BLaER1 (cell line): ENCODE data around the gene MAN1C1.

Experiments used
- H3K27ac ChIP-seq: shearing (Covaris generic); formaldehyde crosslinking; 2 replicates; pipeline ENCODE4 v1.8.1; 2022
- H3K27me3 ChIP-seq: shearing (Covaris generic); formaldehyde crosslinking; 2 replicates; pipeline ENCODE4 v1.8.1; 2022
- H3K36me3 ChIP-seq: shearing (Covaris generic); formaldehyde crosslinking; 2 replicates; pipeline ENCODE4 v1.8.1; 2022
- H3K4me1 ChIP-seq: shearing (Covaris generic); formaldehyde crosslinking; 2 replicates; pipeline ENCODE4 v1.8.1; 2022
- H3K4me2 ChIP-seq: shearing (Covaris generic); formaldehyde crosslinking; 2 replicates; pipeline ENCODE4 v1.8.1; 2022
- H3K4me3 ChIP-seq: shearing (Covaris generic); formaldehyde crosslinking; 2 replicates; pipeline ENCODE4 v1.8.1; 2022
- H3K9ac ChIP-seq: shearing (Covaris generic); formaldehyde crosslinking; 2 replicates; pipeline ENCODE4 v1.8.1; 2022
- H3K9me3 ChIP-seq: shearing (Covaris generic); formaldehyde crosslinking; 2 replicates; pipeline ENCODE4 v1.8.1; 2022
- H4K20me1 ChIP-seq: shearing (Covaris generic); formaldehyde crosslinking; 2 replicates; pipeline ENCODE4 v1.8.1; 2022
- Cebpa-rat ChIP-seq: shearing (Covaris generic); IDR thresholded peaks from 2 replicates; pipeline ENCODE4 v1.8.1; 2022

The MAN1C1 gene

DNA sequence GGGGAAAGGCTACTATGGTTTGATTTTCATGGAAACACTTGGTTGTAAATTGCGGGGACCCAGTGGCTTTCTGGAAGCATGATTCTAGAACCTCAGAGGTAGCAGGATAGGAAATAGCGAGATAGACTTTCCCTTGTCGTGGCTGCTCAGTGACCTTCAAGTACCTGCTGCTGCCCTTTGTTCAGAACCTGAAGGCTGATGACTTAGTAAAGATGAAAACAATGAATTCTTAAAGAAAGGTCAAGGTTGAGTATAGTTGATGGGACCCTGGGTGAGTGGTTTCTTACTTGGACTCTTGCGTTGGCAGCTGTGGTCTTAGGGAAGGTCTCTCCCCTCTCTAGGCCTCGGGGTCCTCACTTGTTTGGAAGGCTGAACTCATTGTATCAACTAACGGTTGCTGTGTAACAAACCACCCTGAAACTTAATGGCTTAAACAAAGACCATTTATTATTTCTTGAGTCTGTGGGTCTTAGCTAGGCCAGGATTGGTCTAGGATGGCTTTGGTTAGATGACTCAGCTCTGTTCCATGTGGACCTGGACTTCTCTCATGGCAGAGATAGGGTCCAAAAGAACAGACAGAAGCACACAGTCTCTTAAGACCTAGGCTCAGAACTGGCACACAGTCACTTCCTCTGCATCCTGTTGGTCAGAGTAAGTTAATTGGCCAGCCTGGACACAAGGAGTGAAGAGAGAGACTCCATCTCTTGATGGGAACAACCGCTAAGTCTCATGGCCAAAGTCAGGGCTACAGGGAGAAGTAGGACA, 94.2 kb downstream of the MAN1C1 start:
- H3K4me1 ChIP-seq: peaks cover 24% of the 10 kb centered on the region
- H3K27ac ChIP-seq: no peak overlapping the region
- H3K27me3 ChIP-seq: no peaks in the 10 kb centered on the region
- H3K4me3 ChIP-seq: no peak overlapping the region
- H3K9ac ChIP-seq: no peak overlapping the region
- H3K4me2 ChIP-seq: no peak overlapping the region
- H3K9me3 ChIP-seq: no peaks in the 10 kb centered on the region
- no peaks in the 10 kb centered on the region for H3K36me3 ChIP-seq
- no peaks in the 10 kb centered on the region for H4K20me1 ChIP-seq
- TF ChIP-seq Cebpa-rat: no peak

DNA sequence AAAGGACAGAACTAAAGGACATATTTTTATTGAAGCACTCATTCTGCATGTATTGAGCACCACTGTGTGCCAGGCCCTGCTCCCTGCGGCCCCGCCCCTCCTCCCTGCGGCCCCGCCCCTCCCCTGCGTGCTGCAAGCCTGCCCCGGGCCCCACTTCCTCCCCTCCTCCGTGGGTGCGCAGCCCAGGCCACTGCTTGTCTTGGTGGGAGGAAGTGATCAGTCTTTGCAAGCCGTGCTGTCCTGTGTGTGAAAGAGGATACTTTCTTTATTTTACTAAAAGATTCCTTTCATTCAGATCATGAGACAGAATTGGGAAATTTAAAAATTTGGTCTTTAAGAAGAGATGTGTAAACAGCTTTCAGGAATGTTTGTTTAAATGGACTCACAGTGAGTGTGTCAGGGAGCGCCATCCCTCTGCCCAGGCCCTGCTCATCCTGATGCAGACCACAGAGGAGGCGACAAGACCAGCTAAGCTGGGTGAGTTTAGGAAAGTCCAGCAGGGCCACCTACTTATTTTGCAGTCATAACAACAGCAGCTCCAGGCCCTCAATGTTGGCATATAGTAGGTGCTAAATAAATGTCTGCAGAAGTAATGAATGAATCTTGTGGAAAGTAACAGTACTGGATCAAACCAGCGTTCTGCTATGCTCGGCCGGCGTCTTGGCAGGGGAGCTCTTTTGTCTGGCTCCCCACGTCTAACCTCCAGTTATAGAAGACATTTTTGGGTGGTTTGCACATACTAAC, 95.1 kb downstream of the MAN1C1 start:
- H3K27ac ChIP-seq: no peak overlapping the region
- H3K27me3 ChIP-seq: no peaks in the 10 kb centered on the region
- H3K4me1 ChIP-seq: peaks cover 15% of the 10 kb centered on the region
- H4K20me1 ChIP-seq: no peaks in the 10 kb centered on the region
- no peak for TF ChIP-seq Cebpa-rat
- H3K9me3 ChIP-seq: no peaks in the 10 kb centered on the region
- H3K4me3 ChIP-seq: no peak overlapping the region
- H3K36me3 ChIP-seq: no peaks in the 10 kb centered on the region
- no peak overlapping the region for H3K9ac ChIP-seq
- H3K4me2 ChIP-seq: 0 out of 2 replicates have a peak overlapping the region, but pooled peaks have one; percentile 30

- Histone ChIP-seq H3K36me3 (no peaks in the 10 kb centered on the region), H3K4me2 (no peak overlapping the region), H3K27me3 (no peaks in the 10 kb centered on the region), H4K20me1 (no peaks in the 10 kb centered on the region), H3K9ac (no peak overlapping the region), H3K9me3 (no peaks in the 10 kb centered on the region; the same call in 1 of the 2 replicates), H3K27ac (no peak overlapping the region), H3K4me1 (peaks cover 14% of the 10 kb centered on the region), H3K4me3 (no peak overlapping the region)
- TF ChIP-seq Cebpa-rat: no peak
Observed at GRCh38 chr1:25712299-25712970, 95.8 kb downstream of the MAN1C1 start.

DNA sequence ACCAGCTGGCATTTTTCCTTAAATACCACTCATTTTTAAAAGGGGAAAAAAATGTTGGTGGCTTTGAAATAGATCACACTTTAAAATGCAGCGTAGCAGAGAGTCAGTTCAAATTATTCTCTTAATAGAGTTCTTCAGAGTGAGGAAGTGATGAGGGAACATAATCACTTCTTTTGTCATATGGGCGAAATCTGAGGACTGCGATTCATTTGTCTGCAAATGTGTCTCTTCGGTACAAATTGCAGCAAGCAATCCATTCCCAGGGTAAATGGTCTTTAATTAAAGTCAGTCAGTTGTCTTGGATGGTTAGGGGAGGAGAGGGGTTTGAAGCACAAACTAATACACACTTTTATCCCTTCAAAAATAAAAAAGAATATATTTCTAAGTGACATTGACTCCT, 97.4 kb downstream of the MAN1C1 start:
- no peak overlapping the region for H3K9ac ChIP-seq

GRCh38 chr1:25714372-25714931, 97.9 kb downstream of the MAN1C1 start:
- H3K9ac ChIP-seq: no peak overlapping the region
- peaks cover 6% of the 10 kb centered on the region; the same call in 1 of the 2 replicates for H3K9me3 ChIP-seq
- peaks cover 4% of the 10 kb centered on the region; the same call in 1 of the 2 replicates for H3K4me1 ChIP-seq
- no peaks in the 10 kb centered on the region for H4K20me1 ChIP-seq
- no peak overlapping the region for H3K4me3 ChIP-seq
- no peak overlapping the region for H3K27ac ChIP-seq
- no peak for TF ChIP-seq Cebpa-rat
- no peak overlapping the region for H3K4me2 ChIP-seq
- no peaks in the 10 kb centered on the region for H3K27me3 ChIP-seq
- no peaks in the 10 kb centered on the region for H3K36me3 ChIP-seq

More for the DNA sequence above, 97.4 kb downstream of the MAN1C1 start:
- no peak overlapping the region for H3K4me2 ChIP-seq
- H3K4me1 ChIP-seq: peaks cover 4% of the 10 kb centered on the region; the same call in 1 of the 2 replicates
- H3K27ac ChIP-seq: no peak overlapping the region
- H4K20me1 ChIP-seq: no peaks in the 10 kb centered on the region
- no peak overlapping the region for H3K4me3 ChIP-seq
- H3K36me3 ChIP-seq: no peaks in the 10 kb centered on the region
- no peak for TF ChIP-seq Cebpa-rat
- no peaks in the 10 kb centered on the region for H3K27me3 ChIP-seq
- peaks cover 6% of the 10 kb centered on the region; the same call in 1 of the 2 replicates for H3K9me3 ChIP-seq

GRCh38 chr1:25715888-25716287, 99.3 kb downstream of the MAN1C1 start:
- TF ChIP-seq Cebpa-rat: no peak
- no peak overlapping the region for H3K4me2 ChIP-seq
- peaks cover 4% of the 10 kb centered on the region; the same call in 1 of the 2 replicates for H3K4me1 ChIP-seq
- no peak overlapping the region for H3K9ac ChIP-seq
- H3K9me3 ChIP-seq: peaks cover 6% of the 10 kb centered on the region; the same call in 1 of the 2 replicates
- no peaks in the 10 kb centered on the region for H4K20me1 ChIP-seq
- H3K4me3 ChIP-seq: no peak overlapping the region
- H3K27ac ChIP-seq: no peak overlapping the region
- no peaks in the 10 kb centered on the region for H3K36me3 ChIP-seq
- H3K27me3 ChIP-seq: no peaks in the 10 kb centered on the region

GRCh38 chr1:25716320-25716719, 99.7 kb downstream of the MAN1C1 start:
- no peaks in the 10 kb centered on the region for H3K27me3 ChIP-seq
- no peak for TF ChIP-seq Cebpa-rat
- peaks cover 4% of the 10 kb centered on the region; the same call in 1 of the 2 replicates for H3K4me1 ChIP-seq
- H3K9me3 ChIP-seq: peaks cover 6% of the 10 kb centered on the region; the same call in 1 of the 2 replicates
- no peaks in the 10 kb centered on the region for H3K36me3 ChIP-seq
- H3K9ac ChIP-seq: no peak overlapping the region
- no peak overlapping the region for H3K4me2 ChIP-seq
- no peaks in the 10 kb centered on the region for H4K20me1 ChIP-seq
- H3K27ac ChIP-seq: no peak overlapping the region
- no peak overlapping the region for H3K4me3 ChIP-seq

GRCh38 chr1:25718732-25719131, 102.1 kb downstream of the MAN1C1 start:
- Histone ChIP-seq H3K4me3 (no peak overlapping the region), H3K4me2 (no peak overlapping the region), H3K9me3 (peaks cover 6% of the 10 kb centered on the region; the same call in 1 of the 2 replicates), H3K36me3 (no peaks in the 10 kb centered on the region), H3K27ac (no peak overlapping the region), H3K4me1 (no peaks in the 10 kb centered on the region), H3K9ac (no peak overlapping the region), H3K27me3 (no peaks in the 10 kb centered on the region), H4K20me1 (no peaks in the 10 kb centered on the region)
- TF ChIP-seq Cebpa-rat: no peak

GRCh38 chr1:25720624-25721023, 104.0 kb downstream of the MAN1C1 start:
- H3K4me1 ChIP-seq: no peaks in the 10 kb centered on the region
- no peak for TF ChIP-seq Cebpa-rat
- H3K9ac ChIP-seq: no peak overlapping the region
- H3K9me3 ChIP-seq: peaks cover 6% of the 10 kb centered on the region; the same call in 1 of the 2 replicates
- no peak overlapping the region for H3K4me2 ChIP-seq
- no peaks in the 10 kb centered on the region for H4K20me1 ChIP-seq
- H3K36me3 ChIP-seq: no peaks in the 10 kb centered on the region
- no peak overlapping the region for H3K27ac ChIP-seq
- H3K4me3 ChIP-seq: no peak overlapping the region
- no peaks in the 10 kb centered on the region for H3K27me3 ChIP-seq
